ENCODE measurements around the gene RNU4-1. TPM values are rescaled to one million over a fixed set of nuclear protein-coding genes. Genes with fewer than 3 reads are reported as not detected.

RNU4-1 gene
- total RNA-seq, 1 experiment from 2014 or later, result 2,436 TPM

DNA sequence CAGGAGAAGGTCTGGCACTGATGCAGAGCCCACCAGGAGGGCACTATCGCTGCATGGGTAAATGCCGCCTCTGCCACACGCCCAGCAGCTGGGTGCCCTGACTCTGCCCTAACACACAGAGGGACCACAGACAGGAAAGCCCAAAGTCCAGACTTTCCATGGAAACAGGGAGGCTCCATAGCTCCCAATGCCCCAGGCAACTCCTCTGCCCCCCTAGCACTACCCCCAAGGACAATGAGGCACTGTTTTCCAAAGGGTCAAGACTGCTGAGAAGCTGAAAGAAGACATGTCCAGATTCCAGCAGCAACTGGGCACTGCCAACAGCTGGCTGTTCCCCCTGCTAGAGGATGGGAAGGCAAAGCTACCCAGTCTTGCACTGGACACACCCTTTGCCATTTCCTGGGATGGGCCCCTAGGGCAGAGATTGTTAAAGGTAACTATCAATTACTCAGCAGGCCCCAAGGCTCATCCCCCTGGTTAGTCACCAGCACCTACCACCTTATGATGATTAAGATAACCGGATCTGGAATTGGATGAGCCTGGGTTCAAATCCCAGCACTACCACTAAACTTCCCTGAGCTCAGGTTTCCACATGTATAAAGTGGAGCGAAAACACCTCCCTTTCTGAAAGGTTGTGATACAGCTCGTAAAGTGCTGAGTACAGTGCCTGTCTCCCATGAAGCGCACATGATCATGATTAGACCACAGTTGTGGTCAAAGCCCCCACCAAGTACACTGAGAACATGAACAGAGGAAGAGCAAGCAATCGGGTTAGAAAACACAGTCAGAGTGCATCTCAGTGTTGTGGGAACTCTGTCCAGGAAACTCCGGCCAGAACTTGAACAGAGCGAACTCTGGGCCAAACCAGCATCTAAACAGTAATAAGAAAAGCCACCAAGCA, 30.8 kb downstream of the RNU4-1 start (continued):
- TF ChIP-seq JAZF1 (CRISPR knock-in tag; IDR thresholded peaks at IDR 0.05), result no peak
- no peak for TF ChIP-seq ZNF416 (CRISPR knock-in tag; IDR thresholded peaks at IDR 0.05)
- no peak for TF ChIP-seq TCF7 (CRISPR knock-in tag; IDR thresholded peaks at IDR 0.05; ENCODE audit: low read depth)

DNA sequence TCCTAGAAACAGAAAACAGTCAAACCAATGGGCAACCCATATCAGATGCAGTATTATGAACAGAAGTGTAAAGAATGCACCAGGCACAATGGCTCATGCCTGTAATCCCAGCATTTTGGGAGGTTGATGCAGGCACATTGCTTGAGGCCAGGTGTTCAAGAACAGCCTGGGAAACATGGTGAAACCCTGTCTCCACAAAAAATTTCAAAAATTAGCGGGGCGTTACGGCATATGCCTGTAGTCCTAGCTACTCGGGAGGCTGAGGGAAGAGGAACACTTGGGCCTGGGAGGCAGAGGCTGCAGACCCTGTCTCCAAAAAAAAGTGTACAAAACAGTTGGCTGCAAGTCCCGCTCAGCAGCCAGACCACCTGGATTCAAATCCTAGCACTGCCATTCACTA, 32.4 kb downstream of the RNU4-1 start:
- no peak for DNase-seq (ENCODE audit: low spot score)
- 0 out of 2 replicates have a peak overlapping the region, but pooled peaks have one; percentile 2 for H3K27ac Mint-ChIP-seq

More for the DNA sequence above, 32.4 kb downstream of the RNU4-1 start:
- Mint-ChIP-seq H3K4me1 (peaks cover 69% of the 10 kb centered on the region), H3K4me3 (no peak overlapping the region), H3K9me3 (no peaks in the 10 kb centered on the region), H3K27me3 (ENCODE audit: low read depth) (no peaks in the 10 kb centered on the region), H3K36me3 (no peaks in the 10 kb centered on the region)
- CTCF ChIA-PET, result interaction anchor here (0.6 to 22.1 kb wide), 3 partner anchors 18 to 57 kb away, joined by 3 to 717 read pairs (median 450); no protein-coding TSS in a partner anchor
- POLR2A ChIA-PET, result interaction anchor here (12.0 kb wide), 1 partner anchor 31 kb away, joined by 198 read pairs; no protein-coding TSS in a partner anchor
- no peak for TF ChIP-seq TCF7 (CRISPR knock-in tag; IDR thresholded peaks at IDR 0.05; ENCODE audit: low read depth)
- TF ChIP-seq SMAD3 (CRISPR knock-in tag; IDR thresholded peaks at IDR 0.05; ENCODE audit: borderline replicate concordance), result no peak
- TF ChIP-seq, protein P1, sequence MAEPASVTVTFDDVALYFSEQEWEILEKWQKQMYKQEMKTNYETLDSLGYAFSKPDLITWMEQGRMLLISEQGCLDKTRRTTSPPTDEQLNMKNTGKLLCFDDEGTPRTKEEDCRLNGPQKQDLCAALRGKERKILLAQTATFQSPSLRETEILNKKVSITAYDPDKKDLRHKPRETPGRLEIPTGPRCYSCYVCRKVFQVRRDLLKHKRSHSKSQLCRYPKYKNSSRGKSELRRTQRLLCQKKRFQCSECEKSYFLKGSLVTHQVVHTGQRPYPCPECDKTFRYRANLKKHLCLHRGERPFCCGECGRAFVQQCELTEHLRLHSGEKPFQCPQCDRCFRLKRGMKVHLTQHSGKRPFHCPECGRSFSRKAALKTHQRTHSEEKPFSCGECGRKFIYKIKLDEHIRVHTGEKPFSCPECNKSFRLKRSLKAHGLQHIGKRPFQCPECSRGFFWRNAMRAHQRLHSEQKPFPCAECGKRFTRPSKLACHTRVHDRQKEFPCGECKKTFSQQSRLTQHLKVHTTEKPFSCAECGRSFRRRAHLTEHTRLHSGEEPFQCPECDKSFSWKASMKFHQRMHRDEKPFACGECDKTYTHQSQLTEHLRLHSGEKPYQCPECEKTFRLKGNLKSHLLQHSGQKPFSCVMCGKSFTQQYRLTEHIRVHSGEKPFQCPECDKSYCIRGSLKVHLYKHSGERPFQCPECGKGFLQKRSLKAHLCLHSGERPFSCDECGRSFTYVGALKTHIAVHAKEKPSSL (CRISPR knock-in tag; conservative IDR thresholded peaks at IDR 0.05), result no peak
- no peak for TF ChIP-seq FOXP1 (CRISPR knock-in tag; IDR thresholded peaks at IDR 0.05; ENCODE audit: borderline replicate concordance)
- TF ChIP-seq, protein P2, sequence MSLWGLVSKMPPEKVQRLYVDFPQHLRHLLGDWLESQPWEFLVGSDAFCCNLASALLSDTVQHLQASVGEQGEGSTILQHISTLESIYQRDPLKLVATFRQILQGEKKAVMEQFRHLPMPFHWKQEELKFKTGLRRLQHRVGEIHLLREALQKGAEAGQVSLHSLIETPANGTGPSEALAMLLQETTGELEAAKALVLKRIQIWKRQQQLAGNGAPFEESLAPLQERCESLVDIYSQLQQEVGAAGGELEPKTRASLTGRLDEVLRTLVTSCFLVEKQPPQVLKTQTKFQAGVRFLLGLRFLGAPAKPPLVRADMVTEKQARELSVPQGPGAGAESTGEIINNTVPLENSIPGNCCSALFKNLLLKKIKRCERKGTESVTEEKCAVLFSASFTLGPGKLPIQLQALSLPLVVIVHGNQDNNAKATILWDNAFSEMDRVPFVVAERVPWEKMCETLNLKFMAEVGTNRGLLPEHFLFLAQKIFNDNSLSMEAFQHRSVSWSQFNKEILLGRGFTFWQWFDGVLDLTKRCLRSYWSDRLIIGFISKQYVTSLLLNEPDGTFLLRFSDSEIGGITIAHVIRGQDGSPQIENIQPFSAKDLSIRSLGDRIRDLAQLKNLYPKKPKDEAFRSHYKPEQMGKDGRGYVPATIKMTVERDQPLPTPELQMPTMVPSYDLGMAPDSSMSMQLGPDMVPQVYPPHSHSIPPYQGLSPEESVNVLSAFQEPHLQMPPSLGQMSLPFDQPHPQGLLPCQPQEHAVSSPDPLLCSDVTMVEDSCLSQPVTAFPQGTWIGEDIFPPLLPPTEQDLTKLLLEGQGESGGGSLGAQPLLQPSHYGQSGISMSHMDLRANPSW (CRISPR knock-in tag; conservative IDR thresholded peaks at IDR 0.05; ENCODE audit: low read depth), result no peak
- TF ChIP-seq PRRX2 (CRISPR knock-in tag; IDR thresholded peaks at IDR 0.05), result no peak
- TF ChIP-seq, protein P3, sequence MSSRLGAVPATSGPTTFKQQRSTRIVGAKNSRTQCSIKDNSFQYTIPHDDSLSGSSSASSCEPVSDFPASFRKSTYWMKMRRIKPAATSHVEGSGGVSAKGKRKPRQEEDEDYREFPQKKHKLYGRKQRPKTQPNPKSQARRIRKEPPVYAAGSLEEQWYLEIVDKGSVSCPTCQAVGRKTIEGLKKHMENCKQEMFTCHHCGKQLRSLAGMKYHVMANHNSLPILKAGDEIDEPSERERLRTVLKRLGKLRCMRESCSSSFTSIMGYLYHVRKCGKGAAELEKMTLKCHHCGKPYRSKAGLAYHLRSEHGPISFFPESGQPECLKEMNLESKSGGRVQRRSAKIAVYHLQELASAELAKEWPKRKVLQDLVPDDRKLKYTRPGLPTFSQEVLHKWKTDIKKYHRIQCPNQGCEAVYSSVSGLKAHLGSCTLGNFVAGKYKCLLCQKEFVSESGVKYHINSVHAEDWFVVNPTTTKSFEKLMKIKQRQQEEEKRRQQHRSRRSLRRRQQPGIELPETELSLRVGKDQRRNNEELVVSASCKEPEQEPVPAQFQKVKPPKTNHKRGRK (CRISPR knock-in tag; IDR thresholded peaks at IDR 0.05; ENCODE audit: borderline replicate concordance), result no peak
- TF ChIP-seq, protein P4, sequence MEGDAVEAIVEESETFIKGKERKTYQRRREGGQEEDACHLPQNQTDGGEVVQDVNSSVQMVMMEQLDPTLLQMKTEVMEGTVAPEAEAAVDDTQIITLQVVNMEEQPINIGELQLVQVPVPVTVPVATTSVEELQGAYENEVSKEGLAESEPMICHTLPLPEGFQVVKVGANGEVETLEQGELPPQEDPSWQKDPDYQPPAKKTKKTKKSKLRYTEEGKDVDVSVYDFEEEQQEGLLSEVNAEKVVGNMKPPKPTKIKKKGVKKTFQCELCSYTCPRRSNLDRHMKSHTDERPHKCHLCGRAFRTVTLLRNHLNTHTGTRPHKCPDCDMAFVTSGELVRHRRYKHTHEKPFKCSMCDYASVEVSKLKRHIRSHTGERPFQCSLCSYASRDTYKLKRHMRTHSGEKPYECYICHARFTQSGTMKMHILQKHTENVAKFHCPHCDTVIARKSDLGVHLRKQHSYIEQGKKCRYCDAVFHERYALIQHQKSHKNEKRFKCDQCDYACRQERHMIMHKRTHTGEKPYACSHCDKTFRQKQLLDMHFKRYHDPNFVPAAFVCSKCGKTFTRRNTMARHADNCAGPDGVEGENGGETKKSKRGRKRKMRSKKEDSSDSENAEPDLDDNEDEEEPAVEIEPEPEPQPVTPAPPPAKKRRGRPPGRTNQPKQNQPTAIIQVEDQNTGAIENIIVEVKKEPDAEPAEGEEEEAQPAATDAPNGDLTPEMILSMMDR (IDR thresholded peaks at IDR 0.05), result no peak
- TF ChIP-seq RORB (CRISPR knock-in tag; IDR thresholded peaks at IDR 0.05), result no peak
- no peak for TF ChIP-seq TP53 (CRISPR knock-in tag; IDR thresholded peaks at IDR 0.05)
- TF ChIP-seq ZNF396 (CRISPR knock-in tag; IDR thresholded peaks at IDR 0.05; ENCODE audit: borderline replicate concordance), result no peak
- TF ChIP-seq GRHL2 (CRISPR knock-in tag; IDR thresholded peaks at IDR 0.05; ENCODE audit: insufficient replicate concordance, severe bottlenecking), result no peak
- no peak for ATAC-seq

Measured in WTC11 (cell line).